Chondrocyte (in vitro differentiated cells): ENCODE measurements around the gene VWA2. TPM values are rescaled to one million over a fixed set of nuclear protein-coding genes. Genes with fewer than 3 reads are reported as not detected.

Experiments
- DNase-seq: peaks from one replicate; pipeline ENCODE4 v3.0.0; 2021; ENCODE audit warnings: mixed read lengths, low spot score
- H3K27ac Mint-ChIP-seq: one replicate; pipeline ENCODE4 v1.8.0; 2021; ENCODE audit warnings: mild to moderate bottlenecking, moderate library complexity, mixed read lengths; ENCODE audit not compliant: unreplicated experiment
- H3K27me3 Mint-ChIP-seq: 2 replicates; pipeline ENCODE4 v1.8.0; 2021; ENCODE audit warnings: low read depth, mixed read lengths
- H3K36me3 Mint-ChIP-seq: 2 replicates; pipeline ENCODE4 v1.8.0; 2021; ENCODE audit warnings: low read depth, mixed read lengths
- H3K4me1 Mint-ChIP-seq: 2 replicates; pipeline ENCODE4 v1.8.0; 2021; ENCODE audit warnings: low read depth, mild to moderate bottlenecking, mixed read lengths
- H3K4me3 Mint-ChIP-seq: one replicate; pipeline ENCODE4 v1.8.0; 2021; ENCODE audit warnings: mild to moderate bottlenecking, moderate library complexity, mixed read lengths; ENCODE audit not compliant: unreplicated experiment
- H3K9me3 Mint-ChIP-seq: 2 replicates; pipeline ENCODE4 v1.8.0; 2021; ENCODE audit warnings: low read depth, mixed read lengths
- CTCF ChIP-seq: fragments of 200-600 bp; sonication (generic); IDR thresholded peaks from 2 replicates; pipeline ENCODE4 v1.5.0; 2021; ENCODE audit warnings: antibody characterized with exemption, mild to moderate bottlenecking, moderate library complexity
- long read RNA-seq: library from polyadenylated mRNA; stranded (forward); transcript quantifications from one replicate; pipeline ENCODE4 v2.0.0, GENCODE V29; 2021
- total RNA-seq: library from RNA; stranded (reverse); gene quantifications from 3 replicates; pipeline ENCODE4 v1.2.1, GENCODE V29; 2021

The VWA2 gene
- total RNA-seq, result not detected in 3 replicates
- long read RNA-seq, result 0 reads

- Mint-ChIP-seq H3K27me3 (peaks cover 68% of the 10 kb centered on the region), H3K4me3 (peak within 1 kb of the TSS; percentile 60), H3K27ac (no peak within 1 kb of the TSS), H3K36me3 (no peaks in the 10 kb centered on the region), H3K4me1 (peaks cover 7% of the 10 kb centered on the region), H3K9me3 (no peaks in the 10 kb centered on the region)
- peak; percentile 62 for TF ChIP-seq CTCF
- DNase-seq, result no peak
Observed at GRCh38 chr10:114239117-114239993, at the start of gene VWA2. TSS of gene VWA2 (plus strand) at chr10:114239254. CDS start at chr10:114248714, 9,460 bp downstream.

- H3K27me3 Mint-ChIP-seq, result peaks cover 11% of the 10 kb centered on the region
- H3K4me3 Mint-ChIP-seq, result no peak overlapping the region
- H3K4me1 Mint-ChIP-seq, result no peaks in the 10 kb centered on the region
- no peak for DNase-seq
- no peaks in the 10 kb centered on the region for H3K9me3 Mint-ChIP-seq
- H3K36me3 Mint-ChIP-seq, result no peaks in the 10 kb centered on the region
- no peak overlapping the region for H3K27ac Mint-ChIP-seq
- no peak for TF ChIP-seq CTCF
Observed at GRCh38 chr10:114189700-114190099, 49.4 kb upstream of the VWA2 start.

- Mint-ChIP-seq H3K9me3 (no peaks in the 10 kb centered on the region), H3K36me3 (peaks cover 2% of the 10 kb centered on the region), H3K27me3 (peaks cover 35% of the 10 kb centered on the region), H3K4me3 (no peak overlapping the region), H3K4me1 (no peaks in the 10 kb centered on the region), H3K27ac (no peak overlapping the region)
- TF ChIP-seq CTCF, result no peak
- no peak for DNase-seq
Observed at GRCh38 chr10:114195079-114195478, 44.0 kb upstream of the VWA2 start.

- Mint-ChIP-seq H3K27ac (no peak overlapping the region), H3K36me3 (peaks cover 2% of the 10 kb centered on the region), H3K9me3 (no peaks in the 10 kb centered on the region), H3K4me3 (no peak overlapping the region), H3K4me1 (no peaks in the 10 kb centered on the region), H3K27me3 (peaks cover 33% of the 10 kb centered on the region)
- DNase-seq, result no peak
- no peak for TF ChIP-seq CTCF
Observed at GRCh38 chr10:114199239-114199638, 39.8 kb upstream of the VWA2 start.

- H3K27me3 Mint-ChIP-seq, result peaks cover 17% of the 10 kb centered on the region
Observed at GRCh38 chr10:114202812-114203211, 36.2 kb upstream of the VWA2 start.

More at GRCh38 chr10:114202812-114203211, 36.2 kb upstream of the VWA2 start:
- no peak for TF ChIP-seq CTCF
- no peak for DNase-seq
- Mint-ChIP-seq H3K4me3 (no peak overlapping the region), H3K27ac (no peak overlapping the region), H3K36me3 (no peaks in the 10 kb centered on the region), H3K4me1 (no peaks in the 10 kb centered on the region), H3K9me3 (no peaks in the 10 kb centered on the region)
